Stomach smooth muscle (tissue), 2 donors: ENCODE data around the gene TREX2.
A peak's percentile ranks its signal among the peaks of the same experiment; 100 is the strongest.

Experiments used
- H3K27ac ChIP-seq: one replicate; pipeline ENCODE4 v1.7.0; 2013; ENCODE audit warnings: mild to moderate bottlenecking, low read length, inconsistent platforms
- H3K27me3 ChIP-seq, 2 donors: one replicate each; pipeline ENCODE4 v1.7.0; 2013; ENCODE audit warnings: low read length in 2 of 2; ENCODE audit not compliant: insufficient read depth in 2 of 2, control insufficient read depth in 1 of 2
- H3K36me3 ChIP-seq, 2 donors: one replicate each; pipeline ENCODE4 v1.7.0; 2013; ENCODE audit warnings: low read length in 2 of 2; ENCODE audit not compliant: control insufficient read depth in 2 of 2, insufficient read depth in 2 of 2
- H3K4me1 ChIP-seq: one replicate; pipeline ENCODE4 v1.7.0; 2013; ENCODE audit warnings: low read length; ENCODE audit not compliant: control insufficient read depth, insufficient read depth
- H3K4me3 ChIP-seq, 2 donors: one replicate each; pipeline ENCODE4 v1.7.0; 2013; ENCODE audit warnings: low read length in 2 of 2
- H3K9ac ChIP-seq, 2 donors: one replicate each; pipeline ENCODE4 v1.7.0; 2013; ENCODE audit warnings: low read length in 2 of 2, mild to moderate bottlenecking in 1 of 2
- H3K9me3 ChIP-seq, 2 donors: one replicate each; pipeline ENCODE4 v1.7.0; 2013; ENCODE audit warnings: low read length in 2 of 2; ENCODE audit not compliant: control insufficient read depth in 2 of 2
- donor health status: healthy.
- donor health status: Pancreatic carcinoma.

Gene TREX2, protein sequence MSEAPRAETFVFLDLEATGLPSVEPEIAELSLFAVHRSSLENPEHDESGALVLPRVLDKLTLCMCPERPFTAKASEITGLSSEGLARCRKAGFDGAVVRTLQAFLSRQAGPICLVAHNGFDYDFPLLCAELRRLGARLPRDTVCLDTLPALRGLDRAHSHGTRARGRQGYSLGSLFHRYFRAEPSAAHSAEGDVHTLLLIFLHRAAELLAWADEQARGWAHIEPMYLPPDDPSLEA

GRCh38 chrX:153445856-153446635, at the start of gene TREX2:
Gene TREX2 (minus strand): TSS chrX:153446056. CDS start chrX:153445430, 626 bp downstream.
- H3K4me3 ChIP-seq = no peak within 1 kb of the TSS

DNA sequence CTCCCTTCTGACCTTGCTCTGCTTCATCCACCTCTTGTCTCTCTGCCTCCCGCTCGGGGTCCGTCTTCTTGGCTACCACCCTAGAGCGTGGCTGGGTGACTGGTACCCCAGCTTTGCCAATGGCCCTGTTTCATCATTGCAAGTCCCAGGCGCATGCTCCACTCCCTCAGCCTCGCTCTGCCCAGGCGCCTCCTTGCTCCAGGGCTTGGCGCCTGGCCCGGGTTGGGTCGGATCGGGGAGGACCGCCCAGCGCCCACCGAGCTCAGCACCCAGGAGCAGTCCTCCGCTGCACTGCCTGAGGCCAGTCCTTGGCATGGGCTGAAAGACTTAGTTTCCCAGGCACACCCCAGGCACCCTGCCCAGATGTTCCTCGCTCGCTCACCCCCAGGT, 49.5 kb upstream of the TREX2 start:
- Histone ChIP-seq H3K27ac (no peak overlapping the region), H3K36me3 (no peaks in the 10 kb centered on the region), H3K4me1 (peaks cover 14% of the 10 kb centered on the region), H3K27me3 (peaks cover 0 to 13% of the 10 kb centered on the region in 2 donors), H3K9me3 (no peaks in the 10 kb centered on the region), H3K4me3 (peak overlapping the region in 1 of 2 donors; percentile 64), H3K9ac (no peak overlapping the region)

More at GRCh38 chrX:153445856-153446635, at the start of gene TREX2:
- Histone ChIP-seq H3K36me3 (no peaks in the 10 kb centered on the region), H3K9me3 (no peaks in the 10 kb centered on the region), H3K4me1 (no peaks in the 10 kb centered on the region), H3K9ac (no peak within 1 kb of the TSS), H3K27me3 (no peaks in the 10 kb centered on the region), H3K27ac (no peak within 1 kb of the TSS)

DNA sequence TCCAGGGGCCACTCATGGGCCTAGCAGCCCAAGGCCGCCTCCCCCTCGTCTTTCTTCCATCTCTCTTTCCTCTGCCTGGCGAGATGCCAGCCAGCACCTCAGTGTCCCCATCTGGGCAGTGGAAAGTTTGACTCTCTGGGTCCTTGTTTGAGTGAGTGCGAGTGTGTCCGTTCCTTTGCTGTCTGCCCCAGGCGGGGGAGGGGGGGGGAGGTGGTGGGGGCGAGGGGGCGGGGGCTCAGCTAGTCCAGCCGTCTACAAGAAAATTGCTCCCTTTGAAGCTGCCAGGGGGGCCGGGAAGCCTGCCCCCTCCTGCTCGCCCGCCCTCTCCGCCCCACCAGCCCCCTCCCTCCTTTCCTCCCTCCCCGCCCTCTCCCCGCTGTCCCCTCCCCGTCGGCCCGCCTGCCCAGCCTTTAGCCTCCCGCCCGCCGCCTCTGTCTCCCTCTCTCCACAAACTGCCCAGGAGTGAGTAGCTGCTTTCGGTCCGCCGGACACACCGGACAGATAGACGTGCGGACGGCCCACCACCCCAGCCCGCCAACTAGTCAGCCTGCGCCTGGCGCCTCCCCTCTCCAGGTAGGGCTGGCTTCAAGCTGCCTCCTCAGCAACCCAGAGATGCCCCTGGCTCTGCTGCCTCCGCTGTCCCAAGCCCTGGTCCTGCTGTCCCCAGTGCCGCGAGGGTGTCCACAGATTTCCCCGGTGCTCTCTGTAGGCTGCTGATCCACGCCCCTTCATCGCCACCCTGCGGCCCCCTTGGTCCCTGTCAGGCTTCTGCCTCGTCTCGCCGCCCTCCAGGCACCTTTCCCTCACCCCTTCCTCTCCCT, 48.9 kb upstream of the TREX2 start, which contains the start of gene BGN:
Gene BGN (plus strand): TSS at position 440 of the 821 bp plus-strand sequence. CDS start 9,652 bp downstream, outside the sequence.
- Histone ChIP-seq H3K27ac (no peak within 1 kb of the TSS), H3K9ac (no peak within 1 kb of the TSS), H3K9me3 (no peaks in the 10 kb centered on the region), H3K4me1 (peaks cover 14% of the 10 kb centered on the region), H3K36me3 (no peaks in the 10 kb centered on the region), H3K4me3 (peak within 1 kb of the TSS; percentile 12 to 64), H3K27me3 (peaks cover 0 to 15% of the 10 kb centered on the region in 2 donors)

DNA sequence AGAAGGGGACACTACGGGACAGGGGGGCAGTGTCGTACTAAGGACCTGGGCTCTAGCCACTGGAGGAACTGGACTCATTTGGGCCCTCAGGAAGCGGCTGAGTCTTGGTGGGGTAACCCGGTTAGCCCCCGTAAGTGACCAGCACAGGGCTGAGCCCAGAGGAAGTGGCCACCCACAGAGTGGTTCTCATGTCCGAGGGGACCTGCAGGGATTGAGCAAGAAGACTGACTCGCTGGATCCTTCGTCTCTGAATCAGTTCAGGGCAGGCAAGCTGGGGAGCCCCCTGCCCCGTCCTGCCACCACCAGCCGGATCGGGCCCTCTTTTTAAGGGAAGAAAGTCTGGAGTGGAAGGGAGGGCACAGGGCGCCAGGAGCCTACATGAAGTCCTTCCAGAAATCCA, 48.2 kb upstream of the TREX2 start:
- no peak overlapping the region for H3K27ac ChIP-seq
- H3K4me3 ChIP-seq = no peak overlapping the region
- H3K9ac ChIP-seq = no peak overlapping the region
- no peaks in the 10 kb centered on the region for H3K36me3 ChIP-seq
- H3K27me3 ChIP-seq = peaks cover 0 to 16% of the 10 kb centered on the region in 2 donors
- no peaks in the 10 kb centered on the region for H3K9me3 ChIP-seq
- H3K4me1 ChIP-seq = peaks cover 13% of the 10 kb centered on the region

DNA sequence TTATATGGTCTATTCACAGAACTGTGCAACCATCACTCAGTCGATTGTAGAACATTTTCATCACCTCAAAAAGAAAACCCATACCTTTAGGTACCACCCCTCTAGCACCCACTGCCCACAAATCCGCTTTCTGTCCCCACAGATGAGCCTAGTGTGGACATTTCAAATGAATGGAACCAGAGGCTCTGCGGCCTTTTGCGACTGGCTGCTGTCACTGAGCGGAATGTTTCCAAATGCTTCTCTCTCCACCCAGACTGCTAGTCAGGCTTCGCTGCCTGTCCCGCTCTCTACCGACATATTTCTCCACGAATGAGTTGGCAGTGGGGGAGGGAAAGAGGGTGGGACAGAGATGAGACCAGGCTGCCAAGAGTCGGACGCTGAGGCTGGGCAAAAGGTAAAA, 47.2 kb upstream of the TREX2 start:
- Histone ChIP-seq H3K4me1 (peaks cover 8% of the 10 kb centered on the region), H3K27me3 (peaks cover 0 to 13% of the 10 kb centered on the region in 2 donors), H3K9me3 (no peaks in the 10 kb centered on the region), H3K9ac (no peak overlapping the region), H3K36me3 (no peaks in the 10 kb centered on the region), H3K27ac (no peak overlapping the region), H3K4me3 (no peak overlapping the region)

- Histone ChIP-seq H3K27me3 (peaks cover 0 to 9% of the 10 kb centered on the region in 2 donors), H3K4me3 (no peak overlapping the region), H3K9ac (no peak overlapping the region), H3K27ac (no peak overlapping the region), H3K36me3 (no peaks in the 10 kb centered on the region), H3K9me3 (no peaks in the 10 kb centered on the region), H3K4me1 (peaks cover 9% of the 10 kb centered on the region)
Observed at GRCh38 chrX:153492543-153492942, 46.7 kb upstream of the TREX2 start.

GRCh38 chrX:153491918-153492317, 46.1 kb upstream of the TREX2 start:
- H3K4me3 ChIP-seq = no peak overlapping the region
- H3K9me3 ChIP-seq = no peaks in the 10 kb centered on the region
- no peaks in the 10 kb centered on the region for H3K36me3 ChIP-seq
- H3K4me1 ChIP-seq = peaks cover 9% of the 10 kb centered on the region
- no peak overlapping the region for H3K27ac ChIP-seq
- peaks cover 0 to 9% of the 10 kb centered on the region in 2 donors for H3K27me3 ChIP-seq
- no peak overlapping the region for H3K9ac ChIP-seq

GRCh38 chrX:153491351-153491914, 45.6 kb upstream of the TREX2 start:
- H3K4me3 ChIP-seq = no peak overlapping the region
- no peaks in the 10 kb centered on the region for H3K36me3 ChIP-seq
- peaks cover 9% of the 10 kb centered on the region for H3K4me1 ChIP-seq
- H3K9ac ChIP-seq = no peak overlapping the region
- H3K27ac ChIP-seq = no peak overlapping the region
- peaks cover 0 to 9% of the 10 kb centered on the region in 2 donors for H3K27me3 ChIP-seq
- H3K9me3 ChIP-seq = no peaks in the 10 kb centered on the region

- peaks cover 0 to 9% of the 10 kb centered on the region in 2 donors for H3K27me3 ChIP-seq
- no peaks in the 10 kb centered on the region for H3K9me3 ChIP-seq
- no peak overlapping the region for H3K4me3 ChIP-seq
- no peaks in the 10 kb centered on the region for H3K36me3 ChIP-seq
- no peak overlapping the region for H3K27ac ChIP-seq
- H3K9ac ChIP-seq = no peak overlapping the region
- H3K4me1 ChIP-seq = peaks cover 5% of the 10 kb centered on the region
Observed at GRCh38 chrX:153490217-153490930, 44.5 kb upstream of the TREX2 start.
